HG03439 (cell line): ENCODE measurements around the gene GOLGA5.
"Not testable (repeated sequence)": the region's sequence is repeated elsewhere in the genome, so short reads cannot be mapped to it uniquely, and the experiment has no call there.

Experiments used
- ATAC-seq: cut with Tn5 transposase; IDR thresholded peaks from one replicate; pipeline ENCODE4 v1.9.1; 2021; ENCODE audit warnings: mild to moderate bottlenecking, moderate library complexity; ENCODE audit not compliant: unreplicated experiment

GOLGA5 gene, protein sequence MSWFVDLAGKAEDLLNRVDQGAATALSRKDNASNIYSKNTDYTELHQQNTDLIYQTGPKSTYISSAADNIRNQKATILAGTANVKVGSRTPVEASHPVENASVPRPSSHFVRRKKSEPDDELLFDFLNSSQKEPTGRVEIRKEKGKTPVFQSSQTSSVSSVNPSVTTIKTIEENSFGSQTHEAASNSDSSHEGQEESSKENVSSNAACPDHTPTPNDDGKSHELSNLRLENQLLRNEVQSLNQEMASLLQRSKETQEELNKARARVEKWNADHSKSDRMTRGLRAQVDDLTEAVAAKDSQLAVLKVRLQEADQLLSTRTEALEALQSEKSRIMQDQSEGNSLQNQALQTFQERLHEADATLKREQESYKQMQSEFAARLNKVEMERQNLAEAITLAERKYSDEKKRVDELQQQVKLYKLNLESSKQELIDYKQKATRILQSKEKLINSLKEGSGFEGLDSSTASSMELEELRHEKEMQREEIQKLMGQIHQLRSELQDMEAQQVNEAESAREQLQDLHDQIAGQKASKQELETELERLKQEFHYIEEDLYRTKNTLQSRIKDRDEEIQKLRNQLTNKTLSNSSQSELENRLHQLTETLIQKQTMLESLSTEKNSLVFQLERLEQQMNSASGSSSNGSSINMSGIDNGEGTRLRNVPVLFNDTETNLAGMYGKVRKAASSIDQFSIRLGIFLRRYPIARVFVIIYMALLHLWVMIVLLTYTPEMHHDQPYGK

DNA sequence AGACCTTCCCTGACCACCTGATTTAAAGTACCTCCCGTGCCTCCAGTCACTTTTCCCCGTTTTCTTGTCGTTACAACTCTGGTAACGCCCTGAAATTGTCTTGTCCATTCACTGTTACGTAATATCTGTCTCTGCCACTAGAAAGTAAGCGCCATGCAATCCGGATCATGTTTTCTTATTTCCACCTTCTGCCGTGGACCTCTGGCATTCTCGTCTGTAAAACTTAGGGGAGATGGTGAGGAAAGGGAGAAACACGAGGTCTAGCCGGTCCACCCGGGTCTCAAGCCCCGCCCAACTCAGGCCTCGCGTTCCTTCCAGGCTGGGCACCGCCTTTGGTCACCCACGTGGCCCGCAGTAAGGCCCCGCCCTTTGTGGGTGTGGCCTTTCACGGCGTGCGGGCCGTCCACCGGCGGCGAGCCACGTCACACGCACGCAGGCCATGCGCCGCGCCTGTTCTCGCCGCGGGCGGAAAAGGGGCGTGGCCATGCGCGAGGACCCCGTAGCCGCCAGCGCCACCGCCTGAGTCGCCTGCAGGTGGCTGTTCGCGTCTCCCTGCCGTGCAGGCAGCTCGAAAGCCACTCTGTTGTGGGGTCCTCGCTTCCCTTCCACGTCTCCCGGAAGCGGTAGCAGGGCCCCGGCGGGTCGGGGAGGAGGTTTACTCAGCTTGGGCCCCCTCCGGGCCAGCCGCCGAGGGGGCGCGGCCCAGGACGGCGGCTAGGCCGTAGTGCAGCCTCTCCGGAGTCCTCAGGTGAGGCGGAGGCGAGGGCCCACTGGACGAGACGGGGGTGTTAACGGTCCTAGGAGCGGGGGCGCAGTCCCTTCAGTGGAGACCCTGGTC, at the start of gene GOLGA5:
Gene GOLGA5 (plus strand): TSS at position 597 of the 838 bp plus-strand sequence. CDS start 3,133 bp downstream, outside the sequence.
- ATAC-seq: peak; percentile 96

DNA sequence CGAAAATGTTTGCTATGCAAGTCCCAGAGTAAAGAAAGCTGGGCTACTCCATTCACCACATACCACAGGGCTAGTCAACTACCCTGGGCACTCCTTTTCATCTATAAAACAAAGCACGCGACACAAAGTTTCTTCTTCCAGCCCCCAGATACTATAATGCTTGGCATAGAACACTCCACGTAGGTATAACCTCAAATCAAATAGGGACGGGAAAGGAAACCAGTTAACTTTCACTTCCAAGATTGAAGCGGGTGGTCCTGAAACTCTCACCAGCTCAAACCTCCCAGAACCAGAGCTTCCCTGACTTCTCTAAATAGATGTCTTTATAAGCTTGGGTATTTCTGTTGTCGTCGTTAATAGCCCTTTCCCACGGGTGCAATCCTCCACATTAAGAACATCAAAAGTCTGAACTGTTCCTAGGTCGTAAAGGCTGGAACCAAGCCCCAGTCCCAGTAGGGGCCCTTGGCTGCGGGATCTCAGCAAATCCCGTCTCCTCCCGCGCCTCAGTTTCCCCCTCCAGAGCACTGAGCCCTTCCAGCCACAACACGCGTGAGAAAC, 46.3 kb upstream of the GOLGA5 start:
- no peak for ATAC-seq

DNA sequence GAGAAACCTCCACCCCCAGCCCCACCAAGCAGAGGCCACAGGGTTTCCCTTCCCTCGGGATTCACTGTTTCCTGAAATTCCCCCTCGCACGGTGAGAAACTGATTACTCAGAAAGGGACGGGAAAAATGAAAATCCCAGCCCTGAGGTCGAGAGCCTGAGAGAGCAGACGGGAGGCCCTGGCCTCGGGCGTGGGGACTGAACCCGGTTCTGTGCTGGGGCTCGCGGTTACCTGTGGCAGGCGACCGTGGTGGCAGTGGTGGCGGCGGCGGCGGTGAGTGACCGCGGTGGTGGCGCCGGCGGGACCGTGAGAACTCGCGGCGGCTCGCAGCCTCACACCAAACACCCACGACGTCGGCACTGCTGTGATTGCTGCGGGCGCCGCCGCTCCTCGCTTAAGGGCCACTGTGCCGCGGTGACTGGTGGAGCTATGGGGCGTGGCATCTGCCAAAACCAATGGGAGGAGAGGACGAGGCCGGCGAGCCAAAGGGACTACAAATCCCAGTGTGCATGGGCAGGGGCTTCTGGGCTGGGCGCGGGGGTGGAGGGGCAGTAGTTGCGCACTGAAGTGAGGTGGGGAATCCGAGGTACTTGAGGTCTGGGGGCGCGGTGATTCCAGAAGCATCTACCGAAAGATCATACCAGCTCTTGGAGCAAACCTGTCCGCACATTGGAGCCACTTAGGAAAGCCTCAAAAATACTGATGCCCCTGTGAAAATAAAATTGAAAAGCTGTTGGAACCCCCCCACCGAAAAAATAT, 45.7 kb upstream of the GOLGA5 start, which contains the start of gene LGMN:
Gene LGMN (minus strand): TSS at position 369 of the 758 bp plus-strand sequence. CDS start 15,841 bp downstream, outside the sequence.
- ATAC-seq: peak; percentile 80

DNA sequence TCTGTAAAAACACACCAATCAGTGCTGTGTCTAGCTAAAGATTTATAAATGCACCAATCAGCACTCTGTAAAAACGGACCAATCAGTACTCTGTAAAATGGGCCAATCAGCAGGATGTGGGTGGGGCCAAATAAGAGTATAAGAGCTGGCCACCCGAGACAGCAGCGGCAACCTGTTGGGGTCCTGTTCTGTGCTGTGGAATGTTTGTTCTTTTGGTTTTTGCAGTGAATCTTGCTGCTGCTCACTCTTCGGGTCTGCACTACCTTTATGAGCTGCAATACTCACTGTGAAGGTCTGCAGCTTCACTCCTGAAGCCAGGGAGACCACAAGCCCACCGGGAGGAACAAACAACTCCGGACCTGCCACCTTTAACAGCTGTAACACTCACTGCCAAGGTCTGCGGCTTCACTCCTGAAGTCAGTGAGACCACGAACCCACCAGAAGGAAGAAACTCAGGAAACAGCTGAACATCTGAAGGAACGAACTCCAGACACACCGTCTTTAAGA, 43.8 kb upstream of the GOLGA5 start:
- ATAC-seq: not testable (repeated sequence)

DNA sequence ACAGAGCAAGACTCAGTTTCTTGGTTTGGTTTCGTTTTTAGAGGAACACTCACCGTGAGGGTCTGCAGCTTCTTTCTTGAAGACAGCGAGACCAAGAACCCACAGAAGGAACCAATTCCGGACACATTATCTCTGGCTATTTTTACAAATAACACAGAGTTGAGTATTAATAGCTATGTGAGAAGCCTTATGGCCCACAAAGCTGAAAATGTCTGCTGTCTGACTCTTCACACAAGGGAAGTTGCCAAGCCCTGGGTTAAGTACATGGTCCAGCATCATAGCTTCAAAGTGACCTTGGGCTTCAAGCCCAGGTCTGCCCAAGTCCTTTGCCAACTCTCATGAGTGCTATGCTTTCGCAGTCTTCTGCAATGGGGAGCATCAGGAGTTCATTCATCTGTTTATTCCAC, 43.1 kb upstream of the GOLGA5 start:
- no peak for ATAC-seq

DNA sequence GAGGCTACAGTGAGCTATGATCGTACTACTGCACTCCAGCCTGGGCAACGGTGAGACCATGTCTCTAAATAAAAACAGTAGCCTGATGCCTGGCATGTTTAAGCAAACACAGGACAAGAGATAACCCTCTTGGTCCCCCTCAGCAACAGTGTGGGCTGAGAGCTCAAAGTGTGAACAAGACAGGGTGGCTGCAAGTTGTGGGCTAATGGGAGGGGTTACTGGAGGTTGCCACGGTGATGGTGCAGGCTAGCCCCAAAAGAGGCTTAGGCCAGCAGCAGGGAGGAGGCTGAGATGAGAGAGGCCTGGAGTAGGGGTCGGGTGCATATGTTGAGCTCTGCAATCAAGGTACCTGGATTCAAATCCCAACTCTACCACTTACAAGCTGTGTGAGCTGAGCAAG, 42.3 kb upstream of the GOLGA5 start:
- no peak for ATAC-seq

DNA sequence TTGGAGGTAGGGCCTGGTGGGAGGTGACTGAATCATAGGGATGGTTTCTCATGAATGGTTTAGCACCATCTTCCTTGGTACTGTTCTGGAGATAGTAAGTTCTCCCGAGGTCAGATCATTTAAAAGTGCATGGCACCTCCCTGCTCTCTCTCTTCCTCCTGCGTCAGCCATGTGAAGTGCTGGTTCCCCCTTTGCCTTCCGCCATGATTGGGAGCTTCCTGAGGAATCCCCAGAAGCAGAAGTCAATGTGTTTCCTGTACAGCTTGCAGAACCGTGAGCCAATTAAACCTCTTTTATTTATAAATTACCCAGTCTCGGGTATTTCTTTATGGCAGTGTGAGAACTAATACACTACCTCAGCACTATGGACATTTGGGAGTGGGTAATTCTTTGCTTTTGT, 40.9 kb upstream of the GOLGA5 start:
- ATAC-seq: no peak

DNA sequence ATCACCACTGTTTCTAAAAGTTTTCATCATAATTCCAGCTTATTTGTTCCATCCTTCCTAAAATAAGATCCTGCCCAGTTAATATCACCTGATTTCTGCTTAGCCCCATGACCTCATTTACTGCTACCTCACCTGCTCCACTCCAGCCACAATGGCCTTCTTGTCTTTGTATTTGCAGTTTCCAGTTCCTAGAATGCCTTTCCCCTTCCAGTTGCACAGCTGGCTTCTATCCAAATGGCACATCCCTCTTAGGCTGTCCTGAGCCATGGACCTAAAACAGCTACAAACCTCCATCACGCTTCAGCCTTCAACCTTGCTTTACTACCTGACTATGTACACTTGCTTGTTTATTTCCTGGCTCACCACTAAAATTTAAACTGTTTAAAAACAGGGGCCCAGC, 39.1 kb upstream of the GOLGA5 start:
- no peak for ATAC-seq

DNA sequence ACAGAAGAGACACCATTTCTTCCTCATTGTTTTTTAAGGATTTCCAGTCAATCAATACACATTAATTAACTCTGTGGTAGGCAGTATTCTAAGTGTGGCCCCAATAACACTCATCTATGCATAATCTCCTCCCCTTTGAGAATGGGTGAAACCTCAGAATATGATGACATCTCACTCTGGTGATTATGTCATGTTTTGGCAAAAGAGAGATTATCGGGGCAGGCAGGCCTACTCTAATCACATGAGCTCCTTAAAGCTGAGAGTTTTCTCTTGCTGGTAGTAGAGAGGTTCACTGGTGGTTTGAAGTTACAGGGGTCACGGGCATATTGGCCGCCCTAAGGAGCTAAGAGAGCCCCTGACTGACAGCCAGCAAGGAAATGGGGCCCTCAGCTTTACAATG, 38.6 kb upstream of the GOLGA5 start:
- no peak for ATAC-seq

DNA sequence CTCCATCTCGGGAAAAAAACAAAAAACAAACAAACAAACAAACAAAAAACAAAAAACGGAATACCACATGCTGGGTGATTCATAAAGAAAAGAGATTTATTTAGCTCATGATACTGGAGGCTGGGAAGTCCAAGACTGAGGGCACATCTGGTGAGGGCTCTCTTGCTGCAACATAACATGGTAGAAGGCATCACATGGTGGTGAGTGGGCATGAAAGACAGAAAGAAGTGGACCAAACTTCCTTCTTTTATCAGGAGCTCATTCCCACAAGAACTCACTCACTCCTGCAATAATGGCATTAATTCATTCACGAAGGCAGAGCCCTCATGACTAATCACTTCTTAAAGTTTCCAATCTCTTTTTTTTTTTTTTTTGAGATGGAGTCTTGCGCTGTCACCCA, 37.7 kb upstream of the GOLGA5 start:
- no peak for ATAC-seq

DNA sequence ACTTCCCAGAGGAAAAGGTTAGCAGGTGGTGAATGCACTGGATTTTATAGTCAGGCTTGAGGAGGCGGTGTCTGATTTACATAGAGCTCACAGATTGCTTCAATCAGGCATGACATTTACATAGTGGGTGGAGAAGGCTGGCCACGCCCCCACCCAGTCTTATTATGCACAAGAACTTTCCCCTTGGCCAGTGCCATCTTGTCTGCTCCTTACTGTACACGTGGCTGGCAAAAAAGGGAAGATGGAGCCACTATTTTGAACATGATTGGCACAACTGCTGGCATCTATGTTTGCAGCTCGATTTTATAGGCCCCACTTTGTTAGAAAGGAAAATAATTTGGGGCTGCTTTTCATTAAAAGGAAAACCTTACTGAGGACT, 34.8 kb upstream of the GOLGA5 start:
- no peak for ATAC-seq

DNA sequence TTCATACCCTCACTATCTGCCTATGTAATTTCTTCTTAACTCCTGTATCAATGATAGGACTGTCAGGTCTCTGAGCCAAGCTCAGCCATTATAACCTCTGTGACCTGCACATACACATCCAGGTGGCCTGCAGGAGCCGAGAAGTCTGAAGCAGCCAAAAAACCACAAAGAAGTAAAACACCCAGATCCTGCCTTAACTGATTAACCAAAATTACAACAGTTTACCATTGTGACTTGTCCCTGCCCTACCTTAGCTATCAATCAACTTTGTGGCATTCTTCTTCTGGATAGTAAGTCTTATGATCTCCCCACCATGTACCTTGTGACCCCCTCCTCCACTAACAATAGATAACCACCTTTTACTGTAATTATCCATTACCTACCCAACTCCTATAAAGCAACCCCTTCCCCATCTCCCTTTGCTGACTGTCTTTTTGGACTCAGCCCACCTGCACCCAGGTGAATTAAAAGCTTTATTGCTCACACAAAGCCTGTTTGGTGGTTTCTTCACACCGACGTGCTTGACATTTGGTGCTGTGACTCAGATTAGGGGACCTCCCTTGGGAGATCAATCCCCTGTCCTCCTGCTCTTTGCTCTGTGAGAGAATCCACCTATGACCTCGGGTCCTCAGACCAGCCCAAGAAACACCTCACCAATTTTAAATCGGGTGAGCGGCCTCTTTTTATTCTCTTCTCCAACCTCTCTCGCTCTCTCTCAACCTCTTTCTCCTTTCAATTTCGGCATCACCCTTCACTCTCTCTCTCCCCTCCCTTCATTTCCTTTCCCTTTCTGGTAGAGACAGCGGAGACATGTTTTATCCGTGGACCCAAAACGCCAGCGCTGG, 34.2 kb upstream of the GOLGA5 start:
- ATAC-seq: no peak

DNA sequence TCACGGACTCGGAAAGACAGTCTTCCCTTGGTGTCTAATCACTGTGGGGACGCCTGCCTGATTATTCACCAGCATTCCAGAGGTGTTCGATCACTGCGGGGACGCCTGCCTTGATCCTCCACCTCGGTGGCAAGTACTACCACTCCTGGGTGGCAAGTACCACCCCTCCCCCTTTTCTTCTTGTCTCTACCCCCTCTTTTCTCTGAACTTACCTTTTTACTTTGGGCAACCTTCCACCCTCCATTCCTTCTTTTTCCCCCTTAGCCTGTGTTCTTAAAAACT, 33.6 kb upstream of the GOLGA5 start:
- ATAC-seq: no peak

DNA sequence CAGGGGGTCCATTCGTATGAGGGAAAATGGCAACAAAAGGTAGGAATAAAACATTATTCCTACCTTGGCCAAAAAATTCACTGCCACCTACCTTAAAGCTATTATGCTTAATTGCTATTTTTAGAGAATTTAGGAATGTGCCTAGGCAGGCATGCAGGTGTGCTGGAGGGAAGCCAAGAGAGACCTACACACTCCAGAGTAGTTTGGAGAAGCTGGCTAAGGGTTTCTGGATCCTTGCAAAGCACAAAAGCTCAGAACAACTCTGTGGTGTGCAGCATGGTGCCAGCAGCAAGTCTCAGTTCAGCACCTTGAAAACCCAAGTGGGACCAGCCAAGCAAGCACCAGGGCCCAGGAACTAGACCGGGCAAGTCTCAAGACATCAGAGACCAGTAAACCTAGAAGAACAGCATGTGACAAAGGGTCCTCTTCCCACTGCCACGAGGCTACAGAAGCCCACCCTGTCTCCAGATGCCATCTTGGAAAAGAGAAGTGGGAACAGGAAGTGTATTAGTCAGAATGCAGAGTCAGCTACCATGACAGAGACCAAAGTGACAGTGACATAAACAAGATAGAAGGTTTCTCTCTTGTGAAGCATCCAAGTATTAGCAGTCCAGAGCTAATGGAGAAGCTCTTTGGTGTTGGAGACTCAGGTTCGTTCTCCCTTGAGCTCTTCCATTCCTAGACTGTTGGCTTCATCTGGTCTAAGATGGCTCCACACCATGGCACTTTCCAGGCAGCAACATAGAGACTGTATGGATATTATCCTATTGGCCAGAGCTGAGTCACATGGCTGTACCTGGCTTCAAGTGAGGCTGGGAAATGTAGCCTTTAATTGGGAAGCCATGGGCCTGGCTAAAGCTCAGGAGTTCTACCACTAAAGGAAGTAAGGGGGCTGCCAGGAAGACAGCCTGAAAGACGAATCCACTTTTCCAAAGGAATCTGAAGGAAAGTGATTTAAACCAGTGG, 30.2 kb upstream of the GOLGA5 start:
- ATAC-seq: not testable (repeated sequence)

DNA sequence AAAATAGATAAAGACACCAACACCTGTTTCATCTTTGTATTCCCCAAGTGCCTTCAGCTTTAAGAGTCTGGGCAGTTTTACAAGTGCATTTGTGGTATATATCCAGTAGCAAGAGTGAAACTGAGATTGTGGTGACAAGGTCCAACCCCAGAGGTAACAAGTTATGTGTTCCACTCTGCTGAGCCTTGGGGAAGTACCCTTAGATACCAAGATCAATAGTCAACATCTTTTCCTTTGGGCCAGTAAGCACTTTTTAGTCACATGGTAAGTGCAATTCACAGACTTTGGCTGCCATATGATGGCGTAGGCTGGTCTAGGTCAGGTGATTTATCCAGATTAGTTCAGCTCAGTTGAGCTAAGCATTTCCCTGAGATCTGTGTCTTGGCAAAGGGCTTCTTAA, 25.9 kb upstream of the GOLGA5 start:
- peak; percentile 95 for ATAC-seq

DNA sequence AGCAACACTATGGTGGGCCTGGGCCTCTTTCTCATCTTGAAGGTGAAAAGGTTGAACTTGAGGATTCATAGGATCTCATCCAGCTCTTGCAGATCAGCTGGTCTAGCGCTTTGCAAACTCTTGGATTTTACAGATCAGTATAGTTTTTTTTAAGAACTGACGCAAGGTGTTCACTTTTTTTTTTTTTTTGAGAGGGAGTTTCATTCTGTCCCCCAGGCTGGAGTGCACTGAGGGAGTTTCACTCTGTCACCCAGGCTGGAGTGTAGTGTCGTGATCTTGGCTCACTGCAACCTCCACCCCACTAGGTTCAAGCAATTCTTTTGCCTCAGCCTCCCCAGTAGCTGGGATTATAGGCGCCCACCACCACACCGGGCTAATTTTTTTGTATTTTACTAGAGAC, 25.3 kb upstream of the GOLGA5 start:
- peak; percentile 23 for ATAC-seq

DNA sequence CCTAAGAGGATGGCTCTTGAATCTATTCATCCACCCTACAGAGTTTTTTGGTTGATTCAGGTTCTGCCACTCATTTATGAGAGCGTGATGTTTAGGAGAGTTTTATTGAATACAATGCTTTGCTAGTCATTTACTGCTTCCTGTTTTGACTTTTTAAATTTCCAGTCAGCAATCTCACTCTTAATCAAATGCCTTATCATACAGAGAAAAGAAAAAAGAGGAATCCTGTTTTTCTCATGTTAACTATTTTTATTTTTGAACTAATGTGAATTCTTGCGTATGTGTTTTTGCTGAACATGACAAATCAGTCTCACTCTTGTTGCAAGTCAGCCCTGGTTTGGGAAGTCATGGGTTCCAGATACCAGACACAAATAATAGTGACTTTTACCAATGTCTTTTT, 23.6 kb upstream of the GOLGA5 start:
- ATAC-seq: no peak

DNA sequence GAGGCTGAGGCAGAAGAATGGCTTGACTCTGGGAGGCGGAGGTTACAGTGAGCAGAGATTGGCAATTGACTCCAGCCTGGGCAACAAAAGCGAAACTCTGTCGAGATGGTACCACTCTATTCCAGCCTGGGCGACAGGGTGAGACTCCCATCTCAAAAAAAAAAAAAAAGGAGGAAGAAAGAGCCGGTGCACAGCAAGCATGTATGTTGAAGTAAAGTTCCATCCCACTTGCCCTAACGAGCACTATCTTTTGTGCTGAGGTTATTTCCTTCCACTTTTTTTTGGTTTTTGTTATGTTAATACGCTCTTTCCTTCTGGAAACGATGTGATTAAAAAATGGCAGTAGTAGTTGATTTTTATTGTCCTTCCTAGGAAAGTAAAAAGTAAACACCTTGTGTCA, 19.5 kb upstream of the GOLGA5 start:
- no peak for ATAC-seq
